ENCODE data around the gene NTN1.

NTN1 gene

GRCh38 chr17:9203771-9204425 lies 182.6 kb downstream of the NTN1 start:
- no peak for DNase-seq (ENCODE audit: low read depth, low spot score)
- no peak overlapping the region for H3K4me3 ChIP-seq (ENCODE audit: low read length)

GRCh38 chr17:9204637-9205329 lies 183.5 kb downstream of the NTN1 start:
- no peak overlapping the region for H3K4me3 ChIP-seq (ENCODE audit: low read length)
- no peak for DNase-seq (ENCODE audit: low read depth, low spot score)

- DNase-seq (ENCODE audit: low read depth, low spot score) = no peak
- H3K4me3 ChIP-seq (ENCODE audit: low read length) = no peak overlapping the region
Measured at GRCh38 chr17:9205520-9206409, 184.5 kb downstream of the NTN1 start.

DNA sequence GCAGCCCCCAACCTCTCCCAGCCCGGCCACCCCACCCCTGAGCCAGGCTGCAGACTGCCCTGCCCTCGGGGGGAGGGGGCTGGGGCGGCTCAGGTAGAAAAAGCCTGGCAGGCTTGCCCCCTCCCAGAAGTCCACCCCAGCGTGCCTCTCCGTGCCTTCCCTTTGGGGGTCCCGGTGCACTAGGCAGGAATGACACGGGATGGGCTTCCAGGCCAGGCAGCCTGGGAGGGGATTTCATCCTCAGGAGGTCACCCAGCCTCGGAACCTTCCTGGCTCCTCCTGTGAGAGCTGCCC lies 185.0 kb downstream of the NTN1 start:
- no peak for DNase-seq (ENCODE audit: low read depth, low spot score)
- no peak overlapping the region for H3K4me3 ChIP-seq (ENCODE audit: low read length)

GRCh38 chr17:9206741-9207332 lies 185.5 kb downstream of the NTN1 start:
- H3K4me3 ChIP-seq (ENCODE audit: low read length) = no peak overlapping the region
- no peak for DNase-seq (ENCODE audit: low read depth, low spot score)

DNA sequence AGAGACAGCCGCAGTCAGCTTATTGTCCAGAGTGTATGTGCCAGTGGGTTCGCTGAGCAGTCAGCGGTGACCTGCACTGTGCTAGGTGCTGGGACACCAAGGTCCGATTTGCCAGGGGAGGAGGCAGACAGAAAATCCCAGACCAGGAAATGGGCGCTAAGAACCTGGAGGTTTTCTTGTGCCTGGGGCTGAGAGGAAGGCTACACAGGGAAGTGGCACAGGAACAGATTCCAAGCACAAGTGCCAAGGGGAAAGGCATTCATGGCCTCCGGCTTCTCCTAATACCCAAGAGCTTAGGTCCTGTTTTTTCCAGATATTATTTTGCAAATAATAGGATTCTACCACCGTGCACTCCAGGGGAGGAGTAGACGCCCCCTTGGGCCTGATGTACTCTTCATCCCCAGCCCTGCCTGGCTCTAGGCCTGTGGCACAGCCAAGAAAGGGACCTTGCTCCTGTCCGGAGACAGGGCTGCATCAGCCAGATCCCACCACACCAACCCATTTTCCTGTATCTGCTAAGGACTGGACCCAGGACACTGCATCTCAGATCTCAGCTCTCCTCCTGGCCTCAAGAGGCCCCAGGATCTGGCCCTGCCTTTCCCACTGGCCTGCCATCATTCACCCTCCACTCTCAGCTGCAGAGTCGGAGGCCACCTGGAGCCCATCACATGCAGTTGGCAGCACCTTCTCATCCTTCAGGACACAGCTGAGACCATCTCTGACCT lies 187.2 kb downstream of the NTN1 start:
- DNase-seq (ENCODE audit: low read depth, low spot score) = no peak
- H3K4me3 ChIP-seq (ENCODE audit: low read length) = no peak overlapping the region

- DNase-seq (ENCODE audit: low read depth, low spot score) = no peak
- H3K4me3 ChIP-seq (ENCODE audit: low read length) = no peak overlapping the region
Measured at GRCh38 chr17:9209347-9209746, 188.0 kb downstream of the NTN1 start.

DNA sequence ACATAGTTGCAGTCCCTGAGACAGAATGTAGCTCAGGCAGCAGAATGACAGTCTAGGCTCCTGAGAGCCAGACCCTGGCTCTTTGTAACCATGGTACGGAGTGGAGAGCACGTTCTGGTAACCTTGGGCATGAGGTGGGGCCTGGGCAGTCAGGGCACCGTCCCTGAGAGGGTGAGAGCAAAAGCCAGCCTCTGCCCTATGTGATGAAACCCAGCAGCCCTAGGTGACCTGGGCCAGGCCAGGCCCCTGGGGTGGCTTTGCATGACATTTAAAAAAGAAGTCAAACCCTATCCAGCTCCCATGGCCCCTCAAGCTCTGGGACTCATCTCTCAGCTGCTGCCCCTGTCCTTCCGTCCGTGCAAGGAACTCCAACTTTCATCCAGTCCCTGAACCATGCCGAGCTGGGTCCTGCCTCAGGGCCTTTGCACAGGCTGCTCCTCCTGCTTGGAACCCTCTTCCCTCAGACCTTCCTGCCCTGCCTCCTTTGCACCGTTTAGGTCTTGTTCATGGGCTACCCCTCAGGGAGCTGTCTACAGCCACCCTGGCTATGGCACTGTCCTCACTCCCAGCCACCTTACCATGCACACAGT lies 188.6 kb downstream of the NTN1 start:
- no peak overlapping the region for H3K4me3 ChIP-seq (ENCODE audit: low read length)
- DNase-seq (ENCODE audit: low read depth, low spot score) = no peak

DNA sequence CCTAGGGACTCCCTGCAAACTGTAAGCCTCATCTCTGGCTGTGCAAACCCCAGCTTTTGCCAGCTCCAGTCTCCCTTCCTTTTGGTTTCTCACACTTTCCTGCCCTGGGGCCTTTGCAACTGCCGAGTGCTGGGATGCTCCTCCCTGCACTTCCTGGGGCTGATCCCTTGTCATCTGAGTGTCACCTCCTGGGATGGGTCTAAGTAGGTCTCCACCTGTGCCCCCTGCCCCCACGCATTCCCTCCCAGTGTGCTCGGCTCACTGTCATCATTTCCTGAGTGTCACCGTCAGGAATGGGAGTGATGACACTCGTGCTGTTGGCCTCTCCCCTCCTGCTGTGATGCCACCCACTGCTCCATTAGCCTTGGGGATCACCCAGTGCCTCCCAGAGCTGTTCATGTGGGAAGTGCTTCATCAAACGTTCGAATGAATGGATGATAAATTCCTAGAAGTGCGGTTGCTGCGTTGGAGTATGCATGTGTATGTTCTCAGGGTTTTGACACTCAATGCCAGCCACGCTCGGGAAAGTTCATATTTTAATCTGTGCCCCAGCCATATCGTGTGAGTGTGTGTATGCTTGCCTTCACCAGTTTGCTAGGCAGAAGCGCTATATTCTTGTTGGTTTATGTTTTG lies 189.9 kb downstream of the NTN1 start:
- no peak for DNase-seq (ENCODE audit: low read depth, low spot score)
- no peak overlapping the region for H3K4me3 ChIP-seq (ENCODE audit: low read length)

- no peak overlapping the region for H3K4me3 ChIP-seq (ENCODE audit: low read length)
- no peak for DNase-seq (ENCODE audit: low read depth, low spot score)
Measured at GRCh38 chr17:9212376-9213302, 191.3 kb downstream of the NTN1 start.

DNA sequence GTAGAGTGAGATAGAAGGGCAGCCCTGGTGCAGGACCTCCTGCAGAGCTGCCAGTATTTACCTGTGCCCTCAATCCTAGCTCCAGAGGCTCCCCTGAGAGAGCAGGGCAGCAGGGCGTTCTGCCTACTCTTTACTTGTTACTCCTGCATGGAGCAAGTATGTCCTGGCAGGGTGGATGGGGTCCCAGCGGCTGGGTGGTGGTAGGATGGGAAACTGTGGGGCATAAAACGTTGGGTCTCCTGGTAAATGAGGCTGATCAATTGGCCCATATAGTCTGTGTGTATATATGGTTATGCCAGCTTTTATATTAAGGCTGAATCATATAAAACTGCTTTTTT lies 192.0 kb downstream of the NTN1 start:
- no peak overlapping the region for H3K4me3 ChIP-seq (ENCODE audit: low read length)
- DNase-seq (ENCODE audit: low read depth, low spot score) = no peak

DNA sequence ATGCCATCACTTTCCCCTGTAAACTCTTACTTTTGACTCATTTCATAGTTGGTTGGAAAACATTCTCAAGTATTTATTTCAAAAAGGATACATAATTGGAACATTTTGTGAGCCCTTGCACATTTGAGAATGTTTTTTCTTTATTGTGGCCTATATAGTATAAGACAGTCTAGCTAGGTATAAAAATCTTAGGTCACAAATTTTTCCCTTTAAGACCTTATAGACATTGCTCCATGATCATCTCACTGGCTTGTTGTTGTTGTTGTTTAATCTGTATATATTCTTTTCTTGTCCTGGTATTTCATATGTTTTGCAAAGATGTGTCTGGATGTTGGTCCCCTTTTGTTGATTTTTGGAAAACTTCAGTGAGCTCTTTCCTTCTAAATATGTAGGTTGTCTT lies 194.2 kb downstream of the NTN1 start:
- H3K4me3 ChIP-seq (ENCODE audit: low read length) = no peak overlapping the region
- DNase-seq (ENCODE audit: low read depth, low spot score) = no peak

DNA sequence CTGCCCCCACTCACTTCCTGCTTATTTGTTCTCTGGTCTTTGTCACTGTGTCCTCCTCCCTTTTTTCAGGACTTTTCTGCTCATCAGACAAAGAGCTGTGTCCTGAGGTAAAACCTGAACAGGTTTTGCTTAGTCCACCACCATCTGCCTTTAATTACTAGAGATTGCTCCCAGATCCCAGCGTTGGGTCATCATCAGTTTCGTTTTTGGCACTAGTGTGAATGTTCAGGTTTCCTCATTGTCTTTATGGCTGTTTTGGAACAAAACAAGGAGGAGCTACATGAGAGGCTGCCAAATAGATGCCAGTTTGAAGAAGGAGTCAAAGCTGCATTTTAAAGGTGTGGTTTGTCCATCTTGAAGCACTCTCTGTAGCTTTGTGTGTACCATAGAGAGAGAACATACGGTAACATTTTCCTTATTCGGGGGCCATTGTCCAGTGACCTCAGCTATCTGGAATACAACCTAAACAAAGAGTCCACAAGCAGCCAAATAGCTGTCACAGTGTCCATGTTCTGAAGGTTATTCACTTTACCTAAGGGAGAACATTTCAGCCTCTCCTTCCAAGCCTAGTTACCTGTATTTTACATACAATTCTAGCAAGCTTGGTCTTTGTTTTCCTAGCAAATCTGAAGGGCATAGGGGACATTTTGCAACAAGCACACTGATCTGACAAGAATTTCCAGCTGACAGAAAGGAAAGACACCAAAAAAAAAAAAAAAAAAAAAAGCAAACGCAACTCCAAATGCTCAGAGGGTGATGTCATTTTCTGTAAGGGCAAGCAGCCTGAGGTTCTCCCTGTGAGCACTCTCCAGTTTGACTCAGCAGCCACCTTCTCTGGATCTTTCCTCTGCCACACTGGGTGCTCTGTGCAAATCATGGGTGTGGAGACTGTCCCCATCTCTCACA lies 196.1 kb downstream of the NTN1 start:
- no peak for DNase-seq (ENCODE audit: low read depth, low spot score)
- no peak overlapping the region for H3K4me3 ChIP-seq (ENCODE audit: low read length)

GRCh38 chr17:9218064-9218635 lies 196.8 kb downstream of the NTN1 start:
- DNase-seq (ENCODE audit: low read depth, low spot score) = no peak
- no peak overlapping the region for H3K4me3 ChIP-seq (ENCODE audit: low read length)

DNA sequence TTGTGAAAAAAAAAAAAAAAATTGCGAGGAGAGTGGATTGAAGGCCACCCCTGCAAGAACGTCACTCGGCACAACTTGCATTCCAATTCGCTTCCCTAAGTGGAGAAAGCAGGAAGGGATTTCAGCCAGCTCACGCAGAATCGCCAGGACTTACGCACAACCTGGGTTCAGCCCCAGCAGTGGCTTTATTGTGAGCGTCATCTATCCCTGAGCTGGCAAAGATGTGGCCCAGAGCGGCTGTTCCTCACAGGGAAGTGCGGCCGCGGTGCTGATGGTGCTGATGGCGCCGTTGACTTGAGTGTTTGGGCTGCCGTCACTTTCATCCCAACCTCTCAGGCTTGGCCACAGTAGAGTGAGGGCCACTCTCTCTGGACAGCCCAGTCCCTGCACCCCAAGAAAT lies 197.6 kb downstream of the NTN1 start:
- no peak overlapping the region for H3K4me3 ChIP-seq (ENCODE audit: low read length)
- DNase-seq (ENCODE audit: low read depth, low spot score) = no peak

- H3K4me3 ChIP-seq (ENCODE audit: low read length) = no peak overlapping the region
- DNase-seq (ENCODE audit: low read depth, low spot score) = no peak
Measured at GRCh38 chr17:9219631-9220397, 198.5 kb downstream of the NTN1 start.
